Uterus (tissue), 2 donors: ENCODE measurements around the gene HPGD.

Experiments
- POLR2A ChIP-seq, 2 donors: fragments of 450-650 bp; IDR thresholded peaks; one replicate each; pipeline ENCODE4 v1.6.1; 2016; ENCODE audit warnings: antibody characterized with exemption in 2 of 2, mild to moderate bottlenecking in 1 of 2, moderate library complexity in 1 of 2
- TF ChIP-seq, protein P1 (sequence below), 4 experiments: fragments of 200-600 bp in 2 of 4; fragments of 450-650 bp in 2 of 4; sonication (generic) in 2 of 4; IDR thresholded peaks; one replicate each; pipeline ENCODE4 v1.5.1; 2016 to 2019; ENCODE audit warnings: antibody characterized with exemption in 4 of 4, mild to moderate bottlenecking in 2 of 4, moderate library complexity in 1 of 4

DNA sequence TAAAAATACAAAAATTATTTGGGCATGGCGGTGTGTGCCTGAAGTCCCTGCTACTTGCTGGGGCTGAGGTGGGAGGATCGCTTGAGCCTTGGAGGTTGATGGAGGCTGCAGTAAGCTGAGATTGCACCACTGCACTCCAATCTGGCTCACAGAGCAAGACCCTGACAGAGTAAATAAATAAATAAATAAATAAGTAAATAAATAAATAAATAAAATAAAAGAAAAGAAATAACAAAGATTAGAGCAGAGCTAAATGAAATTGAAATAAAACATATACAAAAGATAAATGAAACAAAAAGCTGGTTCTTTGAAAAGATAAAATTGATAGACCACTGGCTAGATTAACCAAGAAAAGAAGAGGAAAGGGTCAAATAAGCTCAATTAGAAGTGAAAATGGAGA, 43.1 kb downstream of the HPGD start:
- TF ChIP-seq, protein P1, sequence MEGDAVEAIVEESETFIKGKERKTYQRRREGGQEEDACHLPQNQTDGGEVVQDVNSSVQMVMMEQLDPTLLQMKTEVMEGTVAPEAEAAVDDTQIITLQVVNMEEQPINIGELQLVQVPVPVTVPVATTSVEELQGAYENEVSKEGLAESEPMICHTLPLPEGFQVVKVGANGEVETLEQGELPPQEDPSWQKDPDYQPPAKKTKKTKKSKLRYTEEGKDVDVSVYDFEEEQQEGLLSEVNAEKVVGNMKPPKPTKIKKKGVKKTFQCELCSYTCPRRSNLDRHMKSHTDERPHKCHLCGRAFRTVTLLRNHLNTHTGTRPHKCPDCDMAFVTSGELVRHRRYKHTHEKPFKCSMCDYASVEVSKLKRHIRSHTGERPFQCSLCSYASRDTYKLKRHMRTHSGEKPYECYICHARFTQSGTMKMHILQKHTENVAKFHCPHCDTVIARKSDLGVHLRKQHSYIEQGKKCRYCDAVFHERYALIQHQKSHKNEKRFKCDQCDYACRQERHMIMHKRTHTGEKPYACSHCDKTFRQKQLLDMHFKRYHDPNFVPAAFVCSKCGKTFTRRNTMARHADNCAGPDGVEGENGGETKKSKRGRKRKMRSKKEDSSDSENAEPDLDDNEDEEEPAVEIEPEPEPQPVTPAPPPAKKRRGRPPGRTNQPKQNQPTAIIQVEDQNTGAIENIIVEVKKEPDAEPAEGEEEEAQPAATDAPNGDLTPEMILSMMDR (IDR thresholded peaks at IDR 0.05) = no peak
- no peak for TF ChIP-seq POLR2A (IDR thresholded peaks at IDR 0.05)
